OCI-LY3 (cell line): ENCODE data around the gene GABRA4.

Experiments used
- CTCF ChIP-seq: fragments of 200-600, 300-600 bp; sonication (generic); IDR thresholded peaks from 2 replicates; pipeline ENCODE4 v1.5.1; 2014; ENCODE audit warnings: antibody characterized with exemption, low read length, low read depth
- EZH2phosphoT487 ChIP-seq: fragments of 200-600 bp; shearing (Covaris generic); IDR thresholded peaks from 2 replicates; pipeline ENCODE4 v1.6.1; 2018; ENCODE audit warnings: antibody characterized with exemption, mixed run types, low read depth

GRCh38 chr4:46952451-46952850 lies 40.9 kb downstream of the GABRA4 start:
- TF ChIP-seq EZH2phosphoT487 (no peak), CTCF (no peak)
